ENCODE measurements around the gene UNG. TPM values are rescaled to one million over a fixed set of nuclear protein-coding genes. Genes with fewer than 3 reads are reported as not detected.

UNG gene
- total and polyA plus RNA-seq, 12 donors: 14.2 to 37.3 (median 27.3) TPM

DNA sequence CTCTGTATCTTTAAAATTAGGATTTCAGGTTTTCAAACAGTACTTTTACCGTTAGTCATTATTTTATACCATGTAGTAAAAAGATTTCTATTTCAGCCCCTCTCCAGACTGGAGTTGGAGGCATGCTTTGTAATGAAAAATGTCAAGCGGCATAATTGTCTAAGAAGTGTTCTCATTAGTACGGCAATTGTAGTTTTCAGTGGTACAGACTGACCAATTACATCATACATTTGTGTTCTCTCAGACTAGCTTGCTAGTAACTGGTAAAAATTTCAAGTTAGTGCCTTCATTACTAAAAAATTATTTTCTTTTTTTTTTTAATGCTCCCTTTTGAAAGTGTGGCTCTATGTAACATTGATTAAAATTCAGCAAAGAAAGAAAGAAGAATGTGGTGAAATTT lies 40.5 kb upstream of the UNG start:
- intact Hi-C loops (cut with DNase I): no loop called here
- TF ChIP-seq, protein P1, sequence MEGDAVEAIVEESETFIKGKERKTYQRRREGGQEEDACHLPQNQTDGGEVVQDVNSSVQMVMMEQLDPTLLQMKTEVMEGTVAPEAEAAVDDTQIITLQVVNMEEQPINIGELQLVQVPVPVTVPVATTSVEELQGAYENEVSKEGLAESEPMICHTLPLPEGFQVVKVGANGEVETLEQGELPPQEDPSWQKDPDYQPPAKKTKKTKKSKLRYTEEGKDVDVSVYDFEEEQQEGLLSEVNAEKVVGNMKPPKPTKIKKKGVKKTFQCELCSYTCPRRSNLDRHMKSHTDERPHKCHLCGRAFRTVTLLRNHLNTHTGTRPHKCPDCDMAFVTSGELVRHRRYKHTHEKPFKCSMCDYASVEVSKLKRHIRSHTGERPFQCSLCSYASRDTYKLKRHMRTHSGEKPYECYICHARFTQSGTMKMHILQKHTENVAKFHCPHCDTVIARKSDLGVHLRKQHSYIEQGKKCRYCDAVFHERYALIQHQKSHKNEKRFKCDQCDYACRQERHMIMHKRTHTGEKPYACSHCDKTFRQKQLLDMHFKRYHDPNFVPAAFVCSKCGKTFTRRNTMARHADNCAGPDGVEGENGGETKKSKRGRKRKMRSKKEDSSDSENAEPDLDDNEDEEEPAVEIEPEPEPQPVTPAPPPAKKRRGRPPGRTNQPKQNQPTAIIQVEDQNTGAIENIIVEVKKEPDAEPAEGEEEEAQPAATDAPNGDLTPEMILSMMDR (IDR thresholded peaks at IDR 0.05): no peak
- peaks cover 0 to 57% (median 28%) of the 10 kb centered on the region in 9 donors for H3K36me3 ChIP-seq
- H3K9me3 ChIP-seq: no peaks in the 10 kb centered on the region
- ATAC-seq: no peak
- no peak overlapping the region for H3K4me3 ChIP-seq
- H3K27ac ChIP-seq: no peak overlapping the region
- DNase-seq: no peak
- WGBS, 2 donors: 87 to 95% methylated on average over 3 of the region's 3 CpGs
- peaks cover 2 to 20% (median 15%) of the 10 kb centered on the region in 9 donors for H3K4me1 ChIP-seq
- H3K27me3 ChIP-seq: no peaks in the 10 kb centered on the region

DNA sequence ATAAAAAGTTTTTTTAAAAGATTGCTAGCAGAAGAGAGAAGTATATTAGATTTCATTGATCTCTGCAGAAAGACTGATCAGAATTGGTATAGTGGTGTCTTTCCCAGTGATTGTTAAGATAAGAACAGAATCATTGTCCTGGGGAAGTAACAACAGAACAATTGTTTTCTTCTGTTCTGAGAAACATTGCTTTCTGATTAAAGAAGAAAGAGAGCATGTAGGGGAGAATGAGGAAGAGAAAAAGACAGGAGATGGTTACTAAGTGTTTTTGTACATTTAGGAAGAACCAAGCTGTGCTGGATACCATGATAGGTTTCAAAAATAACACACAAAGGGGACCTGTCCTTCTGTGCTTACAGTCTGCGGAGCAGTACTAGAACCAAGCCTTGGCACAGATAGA lies 40.0 kb upstream of the UNG start:
- WGBS, 2 donors: 100% methylated on average over 1 of the region's 1 CpG
- DNase-seq (no peak), ATAC-seq (no peak)
- no peaks in the 10 kb centered on the region for H3K9me3 ChIP-seq
- peaks cover 0 to 59% (median 28%) of the 10 kb centered on the region in 9 donors for H3K36me3 ChIP-seq
- intact Hi-C loops (cut with DNase I): no loop called here
- no peak overlapping the region for H3K27ac ChIP-seq
- H3K4me3 ChIP-seq: no peak overlapping the region
- TF ChIP-seq, protein P1 (IDR thresholded peaks at IDR 0.05): no peak
- H3K4me1 ChIP-seq: peaks cover 2 to 17% (median 15%) of the 10 kb centered on the region in 9 donors
- no peaks in the 10 kb centered on the region for H3K27me3 ChIP-seq

DNA sequence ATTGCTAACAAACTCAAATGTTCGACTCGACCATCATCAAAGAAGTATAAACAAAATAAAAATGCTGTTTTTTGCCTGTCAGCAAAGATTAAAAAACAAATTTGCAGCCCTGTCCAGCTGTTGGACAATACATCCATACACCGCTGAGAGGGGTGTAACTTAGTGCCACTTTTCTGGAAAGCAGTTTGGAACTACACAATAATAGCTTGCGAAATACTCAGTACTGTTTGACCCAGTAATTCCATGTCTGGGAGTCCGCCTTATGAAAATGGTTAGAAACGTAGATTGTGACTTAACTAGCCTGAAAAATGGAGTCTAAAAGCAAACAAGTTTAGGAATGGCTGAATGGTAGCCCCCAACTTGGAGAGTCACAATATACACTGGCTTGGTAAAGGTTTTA lies 38.6 kb upstream of the UNG start:
- Histone ChIP-seq H3K9me3 (peaks cover 0 to 7% (median 0%) of the 10 kb centered on the region in 11 donors), H3K4me1 (peaks cover 0 to 10% (median 8%) of the 10 kb centered on the region in 9 donors), H3K27me3 (no peaks in the 10 kb centered on the region), H3K36me3 (peaks cover 0 to 72% (median 35%) of the 10 kb centered on the region in 9 donors), H3K27ac (no peak overlapping the region), H3K4me3 (no peak overlapping the region)
- TF ChIP-seq, protein P1 (IDR thresholded peaks at IDR 0.05): no peak
- DNase-seq (no peak), ATAC-seq (no peak)
- intact Hi-C loops (cut with DNase I): no loop called here
- 94 to 96% methylated on average over 6 of the region's 6 CpGs for WGBS, 2 donors

DNA sequence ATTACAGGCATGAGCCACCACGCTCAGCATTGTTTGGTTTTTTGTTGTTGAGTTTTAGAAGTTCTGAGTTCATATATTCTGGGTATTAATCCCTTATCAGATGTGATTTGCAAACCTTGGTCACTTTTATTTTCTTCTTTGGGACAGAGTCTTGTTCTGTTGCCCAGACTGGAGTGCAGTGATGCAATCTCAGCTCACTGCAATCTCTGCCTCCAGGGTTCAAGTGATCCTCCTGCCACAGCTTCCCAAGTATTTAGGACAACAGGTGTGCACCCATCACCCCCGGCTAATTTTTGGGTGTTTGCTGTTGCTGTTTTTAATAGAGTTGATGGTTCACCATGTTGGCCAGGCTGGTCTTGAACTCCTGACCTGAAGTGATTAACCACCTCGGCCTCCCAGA lies 33.3 kb upstream of the UNG start:
- H3K36me3 ChIP-seq: peaks cover 0 to 90% (median 33%) of the 10 kb centered on the region in 9 donors
- ATAC-seq (no peak), DNase-seq (no peak)
- H3K4me3 ChIP-seq: no peak overlapping the region
- intact Hi-C loops (cut with DNase I): no loop called here
- no peak overlapping the region for H3K27ac ChIP-seq
- 94 to 95% methylated on average over 3 of the region's 3 CpGs for WGBS, 2 donors
- H3K4me1 ChIP-seq: no peaks in the 10 kb centered on the region
- TF ChIP-seq, protein P1 (IDR thresholded peaks at IDR 0.05): no peak
- peaks cover 0 to 8% (median 0%) of the 10 kb centered on the region in 11 donors for H3K9me3 ChIP-seq
- no peaks in the 10 kb centered on the region for H3K27me3 ChIP-seq
